ENCODE results near the gene CAPN10. TPM values are rescaled to one million over a fixed set of nuclear protein-coding genes. Genes with fewer than 3 reads are reported as not detected.

CAPN10 gene
- polyA plus RNA-seq, 3 donors, result 7.3 to 57.0 (median 7.4) TPM

DNA sequence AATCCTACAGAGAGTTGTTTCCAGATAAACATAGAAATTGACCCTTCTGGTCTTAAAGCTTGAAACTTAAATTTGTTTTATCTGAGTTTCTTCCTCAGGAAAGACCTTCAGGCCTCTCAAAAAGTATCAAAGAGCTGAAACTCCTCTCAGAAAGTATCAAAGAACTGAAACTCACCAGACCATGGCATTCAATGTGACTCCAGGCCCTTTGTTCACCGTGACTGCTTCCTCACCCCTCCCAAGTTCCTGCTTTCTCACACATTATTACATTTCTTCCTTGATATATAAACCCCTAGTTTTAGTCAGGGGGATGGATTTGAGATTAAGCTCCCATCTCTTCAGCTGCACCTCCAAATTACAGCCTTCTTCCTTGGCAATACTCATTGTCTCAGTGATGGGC lies 34.7 kb upstream of the CAPN10 start:
- Histone ChIP-seq H2AFZ (ENCODE audit: insufficient read depth, low read depth, low read length, poor library complexity, severe bottlenecking) (no peak overlapping the region), H3K4me3 (replicated peaks in 1 of 3; ENCODE audit: low read depth in 2 of 3, low read length in 3 of 3) (no peak overlapping the region), H3K36me3 (replicated peaks in 1 of 2; ENCODE audit: control insufficient read depth in 1 of 2, insufficient read depth in 2 of 2, low read length in 2 of 2) (peaks cover 22 to 56% of the 10 kb centered on the region in 2 donors), H4K20me1 (ENCODE audit: insufficient read depth, low read length) (peaks cover 22% of the 10 kb centered on the region), H3K4me1 (ENCODE audit: control insufficient read depth in 1 of 2, insufficient read depth in 2 of 2, low read length in 2 of 2) (peaks cover under 1 to 5% of the 10 kb centered on the region in 2 donors), H3K9ac (ENCODE audit: insufficient read depth, low read length, poor library complexity, severe bottlenecking) (no peak overlapping the region), H3K27me3 (ENCODE audit: control insufficient read depth in 2 of 2, insufficient read depth in 2 of 2, low read length in 2 of 2) (no peaks in the 10 kb centered on the region), H3K4me2 (replicated peaks; ENCODE audit: extremely low read depth, low read length, poor library complexity, severe bottlenecking) (no peak overlapping the region), H3K9me3 (replicated peaks in 1 of 2; ENCODE audit: control insufficient read depth in 1 of 2, insufficient read depth in 1 of 2, low read length in 2 of 2) (peaks cover 3 to 5% of the 10 kb centered on the region in 2 donors), H3K79me2 (ENCODE audit: insufficient read depth, low read length) (peaks cover 34% of the 10 kb centered on the region), H3K27ac (ENCODE audit: low read depth in 1 of 2, low read length in 2 of 2) (peak overlapping the region in 1 of 2 donors; percentile 4)
- intact Hi-C loops (cut with micrococcal nuclease), result no loop called here
- peaks cover 46 to 71% of the 10 kb centered on the region in 2 donors for H3K36me3 Mint-ChIP-seq
- DNase-seq, result no peak
- H3K4me1 Mint-ChIP-seq, result peaks cover 7% of the 10 kb centered on the region
- peak overlapping the region in 1 of 7 donors; percentile 69 for H3K27ac Mint-ChIP-seq
- WGBS (ENCODE audit: insufficient coverage), result no CpG with 5 or more reads among the region's 1 CpG
- no peak for TF ChIP-seq CTCF (IDR thresholded peaks at IDR 0.05)
- H3K4me3 Mint-ChIP-seq, result no peak overlapping the region
- H3K9me3 Mint-ChIP-seq, result peaks cover 6 to 16% (median 13%) of the 10 kb centered on the region in 7 donors
- H3K27me3 Mint-ChIP-seq (ENCODE audit: low read depth in 3 of 3), result peaks cover 0 to 2% (median 0%) of the 10 kb centered on the region in 3 donors

DNA sequence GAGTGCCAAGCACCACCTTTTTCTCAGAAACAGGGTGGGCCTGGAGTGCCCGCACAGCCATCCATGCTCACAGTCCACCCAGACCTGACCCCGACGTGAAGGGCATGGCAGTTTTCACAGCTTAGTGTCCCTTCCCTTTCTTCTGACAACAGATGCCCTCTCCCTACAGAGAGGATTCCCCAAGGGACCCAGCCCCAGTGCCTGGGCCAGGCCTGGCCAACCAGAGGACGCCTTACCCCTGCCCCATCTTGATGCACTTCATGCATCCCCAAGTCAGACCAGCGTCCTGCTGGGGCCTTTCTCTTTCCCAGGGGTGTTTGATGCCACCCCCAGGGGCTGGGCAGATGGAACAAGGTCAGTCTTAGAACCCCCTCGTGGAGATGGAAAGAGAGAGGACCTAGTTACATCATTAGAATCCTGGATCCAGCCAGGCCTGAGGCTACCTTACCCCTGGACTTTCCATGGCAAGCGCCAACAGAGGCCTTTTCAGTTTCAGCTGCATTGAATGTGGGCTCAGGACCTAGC lies 32.5 kb upstream of the CAPN10 start:
- Mint-ChIP-seq H3K9me3 (peaks cover 7 to 13% (median 9%) of the 10 kb centered on the region in 7 donors), H3K4me3 (no peak overlapping the region), H3K36me3 (peaks cover 50 to 66% of the 10 kb centered on the region in 2 donors), H3K27me3 (ENCODE audit: low read depth in 3 of 3) (peaks cover 0 to 7% (median 4%) of the 10 kb centered on the region in 3 donors), H3K4me1 (peaks cover 20% of the 10 kb centered on the region), H3K27ac (no peak overlapping the region)
- no peak overlapping the region for H2AFZ ChIP-seq (ENCODE audit: insufficient read depth, low read depth, low read length, poor library complexity, severe bottlenecking)
- intact Hi-C loops (cut with micrococcal nuclease), result no loop called here
- H3K9me3 ChIP-seq (replicated peaks in 1 of 2; ENCODE audit: control insufficient read depth in 1 of 2, insufficient read depth in 1 of 2, low read length in 2 of 2), result peaks cover 3 to 5% of the 10 kb centered on the region in 2 donors
- H3K9ac ChIP-seq (ENCODE audit: insufficient read depth, low read length, poor library complexity, severe bottlenecking), result no peak overlapping the region
- H3K79me2 ChIP-seq (ENCODE audit: insufficient read depth, low read length), result peaks cover 56% of the 10 kb centered on the region
- H4K20me1 ChIP-seq (ENCODE audit: insufficient read depth, low read length), result peaks cover 44% of the 10 kb centered on the region
- no peak overlapping the region for H3K27ac ChIP-seq (ENCODE audit: low read depth in 1 of 2, low read length in 2 of 2)
- no peak for TF ChIP-seq CTCF (IDR thresholded peaks at IDR 0.05)
- H3K4me2 ChIP-seq (replicated peaks; ENCODE audit: extremely low read depth, low read length, poor library complexity, severe bottlenecking), result no peak overlapping the region
- H3K36me3 ChIP-seq (replicated peaks in 1 of 2; ENCODE audit: control insufficient read depth in 1 of 2, insufficient read depth in 2 of 2, low read length in 2 of 2), result peaks cover 22 to 56% of the 10 kb centered on the region in 2 donors
- 100% methylated on average over 6 of the region's 7 CpGs for WGBS (ENCODE audit: insufficient coverage)
- H3K4me3 ChIP-seq (replicated peaks in 1 of 3; ENCODE audit: low read depth in 2 of 3, low read length in 3 of 3), result no peak overlapping the region
- H3K27me3 ChIP-seq (ENCODE audit: control insufficient read depth in 2 of 2, insufficient read depth in 2 of 2, low read length in 2 of 2), result no peaks in the 10 kb centered on the region
- H3K4me1 ChIP-seq (ENCODE audit: control insufficient read depth in 1 of 2, insufficient read depth in 2 of 2, low read length in 2 of 2), result peaks cover 22 to 27% of the 10 kb centered on the region in 2 donors
- no peak for DNase-seq
